A549 (cell line): Measurements from ENCODE around the gene UNC13B.

Experiments used
- FOXS1 ChIP-seq: fragments of 250-450 bp; sonication (Bioruptor Pico); IDR thresholded peaks from 2 replicates; pipeline ENCODE4 v1.5.0; 2020; ENCODE audit warnings: mild to moderate bottlenecking, moderate library complexity
- MAZ ChIP-seq: fragments of 150-350 bp; IDR thresholded peaks from 2 replicates; pipeline ENCODE4 v1.6.1; 2014; ENCODE audit warnings: antibody characterized with exemption, low read depth, low read length, borderline replicate concordance
- MYC ChIP-seq: IDR thresholded peaks from 2 replicates; pipeline ENCODE4 v1.6.1; 2012; ENCODE audit warnings: mild to moderate bottlenecking, inconsistent platforms, low read length, improper control_type of control experiment, borderline replicate concordance
- NR3C1 ChIP-seq: fragments of >200 bp; sonication (Bioruptor Twin); formaldehyde crosslinking; IDR thresholded peaks from 3 replicates; pipeline ENCODE4 v1.6.1; 2017
- POLR2A ChIP-seq: IDR thresholded peaks from 2 replicates; pipeline ENCODE4 v1.6.1; 2012; ENCODE audit warnings: mild to moderate bottlenecking, low read length
- RCOR1 ChIP-seq: fragments of 150-350 bp; IDR thresholded peaks from 2 replicates; pipeline ENCODE4 v1.6.1; 2014; ENCODE audit warnings: antibody characterized with exemption, low read length, low read depth
- SREBF2 ChIP-seq: fragments of 450-650 bp; IDR thresholded peaks from 2 replicates; pipeline ENCODE4 v1.6.1; 2014; ENCODE audit warnings: mild to moderate bottlenecking, moderate library complexity
- ZC3H11A ChIP-seq: fragments of 450-650 bp; IDR thresholded peaks from 2 replicates; pipeline ENCODE4 v1.6.1; 2014; ENCODE audit warnings: antibody characterized with exemption, mild to moderate bottlenecking
- TF ChIP-seq, protein P1 (sequence below): fragments of >200 bp; sonication (Bioruptor Twin); formaldehyde crosslinking; IDR thresholded peaks from 3 replicates; pipeline ENCODE4 v1.5.1; 2016

GRCh38 chr9:35426627-35427026, 264.8 kb downstream of the UNC13B start:
- TF ChIP-seq ZC3H11A: no peak
- no peak for TF ChIP-seq POLR2A
- no peak for TF ChIP-seq MYC
- TF ChIP-seq SREBF2: no peak
- TF ChIP-seq, protein P1, sequence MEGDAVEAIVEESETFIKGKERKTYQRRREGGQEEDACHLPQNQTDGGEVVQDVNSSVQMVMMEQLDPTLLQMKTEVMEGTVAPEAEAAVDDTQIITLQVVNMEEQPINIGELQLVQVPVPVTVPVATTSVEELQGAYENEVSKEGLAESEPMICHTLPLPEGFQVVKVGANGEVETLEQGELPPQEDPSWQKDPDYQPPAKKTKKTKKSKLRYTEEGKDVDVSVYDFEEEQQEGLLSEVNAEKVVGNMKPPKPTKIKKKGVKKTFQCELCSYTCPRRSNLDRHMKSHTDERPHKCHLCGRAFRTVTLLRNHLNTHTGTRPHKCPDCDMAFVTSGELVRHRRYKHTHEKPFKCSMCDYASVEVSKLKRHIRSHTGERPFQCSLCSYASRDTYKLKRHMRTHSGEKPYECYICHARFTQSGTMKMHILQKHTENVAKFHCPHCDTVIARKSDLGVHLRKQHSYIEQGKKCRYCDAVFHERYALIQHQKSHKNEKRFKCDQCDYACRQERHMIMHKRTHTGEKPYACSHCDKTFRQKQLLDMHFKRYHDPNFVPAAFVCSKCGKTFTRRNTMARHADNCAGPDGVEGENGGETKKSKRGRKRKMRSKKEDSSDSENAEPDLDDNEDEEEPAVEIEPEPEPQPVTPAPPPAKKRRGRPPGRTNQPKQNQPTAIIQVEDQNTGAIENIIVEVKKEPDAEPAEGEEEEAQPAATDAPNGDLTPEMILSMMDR: no peak
- no peak for TF ChIP-seq NR3C1
- TF ChIP-seq RCOR1: no peak
- no peak for TF ChIP-seq FOXS1
- no peak for TF ChIP-seq MAZ
